ENCODE results near the gene UBE2M. TPM values are rescaled to one million over a fixed set of nuclear protein-coding genes. Genes with fewer than 3 reads are reported as not detected.

Gene UBE2M
- polyA plus RNA-seq, 1 of the 3 experiments (the other 2 are of a cell fraction): 135 TPM

GRCh38 chr19:58582985-58583384 lies 24.6 kb upstream of the UBE2M start:
- TF ChIP-seq RXRA (IDR thresholded peaks at IDR 0.05; ENCODE audit: borderline replicate concordance, low read depth): no peak
- no peak for TF ChIP-seq TEAD4 (IDR thresholded peaks at IDR 0.05; ENCODE audit: borderline replicate concordance, insufficient read depth)
- TF ChIP-seq USF1 (IDR thresholded peaks at IDR 0.05; ENCODE audit: borderline replicate concordance, low read depth): no peak
- no peak for TF ChIP-seq CHD2 (IDR thresholded peaks at IDR 0.05; ENCODE audit: low read length, partially characterized antibody)
- no peak for TF ChIP-seq RCOR1 (IDR thresholded peaks at IDR 0.05; ENCODE audit: low read length)
- TF ChIP-seq TCF12 (IDR thresholded peaks at IDR 0.05): no peak
- no peak for TF ChIP-seq SIN3A (IDR thresholded peaks at IDR 0.05; ENCODE audit: borderline replicate concordance, low read depth, low read length)
- TF ChIP-seq IRF3 (IDR thresholded peaks at IDR 0.05; ENCODE audit: low read depth, low read length): no peak
- TF ChIP-seq PBX3 (IDR thresholded peaks at IDR 0.05): no peak
- TF ChIP-seq MXI1 (IDR thresholded peaks at IDR 0.05; ENCODE audit: low read depth, low read length): no peak
- H3K9me3 ChIP-seq: no peaks in the 10 kb centered on the region
- H3K27ac ChIP-seq (ENCODE audit: low read depth in 2 of 2, low read length in 1 of 2): no peak overlapping the region
- no peak overlapping the region for H3K4me3 ChIP-seq (ENCODE audit: low read depth in 2 of 2, low read length in 1 of 2)
- no peak overlapping the region for H3K9ac ChIP-seq
- peaks cover 0 to 6% of the 10 kb centered on the region in 2 experiments; a peak in 1 of 4 replicates for H3K4me1 ChIP-seq (ENCODE audit: control insufficient read depth in 1 of 2, insufficient read depth in 2 of 2, low read depth in 1 of 2, low read length in 1 of 2)
- H4K20me1 ChIP-seq (ENCODE audit: insufficient read depth): no peaks in the 10 kb centered on the region
- H3F3A ChIP-seq (replicated peaks; ENCODE audit: insufficient read depth): peaks cover 9% of the 10 kb centered on the region
- POLR2A ChIA-PET: no interaction called here
- peaks cover 46% of the 10 kb centered on the region for H3K79me2 ChIP-seq (ENCODE audit: insufficient read depth)
- H3K27me3 ChIP-seq (ENCODE audit: insufficient read depth): no peaks in the 10 kb centered on the region
- no peak for DNase-seq
- 84% methylated on average over 5 of the region's 6 CpGs for WGBS (ENCODE audit: low lambda C conversion rate)
- CTCF ChIA-PET: interaction anchor here (0.6 kb wide), 1 partner anchor 49 kb away, joined by 3 read pairs; no protein-coding TSS in a partner anchor
- H3K36me3 ChIP-seq (replicated peaks in 1 of 2; ENCODE audit: control insufficient read depth in 1 of 2, insufficient read depth in 2 of 2, low read length in 1 of 2): peaks cover 19 to 22% of the 10 kb centered on the region in 2 experiments
- H3K9me2 ChIP-seq: no peaks in the 10 kb centered on the region
- H2AFZ ChIP-seq (ENCODE audit: low read depth): no peak overlapping the region
- H3K4me2 ChIP-seq: no peak overlapping the region

GRCh38 chr19:58581227-58582141 lies 23.1 kb upstream of the UBE2M start:
- ChIA-PET CTCF (no interaction called here), POLR2A (no interaction called here)
- H2AFZ ChIP-seq (ENCODE audit: low read depth): no peak overlapping the region
- TF ChIP-seq CHD2 (IDR thresholded peaks at IDR 0.05; ENCODE audit: low read length, partially characterized antibody): no peak
- no peak for TF ChIP-seq IRF3 (IDR thresholded peaks at IDR 0.05; ENCODE audit: low read depth, low read length)
- TF ChIP-seq TCF12 (IDR thresholded peaks at IDR 0.05): no peak
- peak; percentile 24; the same call in 1 of the 2 replicates for TF ChIP-seq CTCF (IDR thresholded peaks at IDR 0.05)
- TF ChIP-seq REST (IDR thresholded peaks at IDR 0.05; ENCODE audit: low read depth, low read length): no peak
- no peak for TF ChIP-seq SMC3 (IDR thresholded peaks at IDR 0.05; ENCODE audit: low read depth, low read length)
- TF ChIP-seq JUND (IDR thresholded peaks at IDR 0.05): no peak

More at GRCh38 chr19:58581227-58582141, 23.1 kb upstream of the UBE2M start:
- Histone ChIP-seq H3K9ac (no peak overlapping the region), H3K9me3 (no peaks in the 10 kb centered on the region), H3F3A (replicated peaks; ENCODE audit: insufficient read depth) (peaks cover 9% of the 10 kb centered on the region), H3K9me2 (no peaks in the 10 kb centered on the region), H3K4me1 (ENCODE audit: control insufficient read depth in 1 of 2, insufficient read depth in 2 of 2, low read depth in 1 of 2, low read length in 1 of 2) (peaks cover 0 to 6% of the 10 kb centered on the region in 2 experiments; a peak in 1 of 4 replicates), H3K4me3 (ENCODE audit: low read depth in 2 of 2, low read length in 1 of 2) (peak overlapping the region in 1 of 2 experiments; percentile 58; a peak in 1 of 4 replicates), H3K79me2 (ENCODE audit: insufficient read depth) (peaks cover 61% of the 10 kb centered on the region), H3K27ac (ENCODE audit: low read depth in 2 of 2, low read length in 1 of 2) (no peak overlapping the region), H3K4me2 (no peak overlapping the region), H3K27me3 (ENCODE audit: insufficient read depth) (no peaks in the 10 kb centered on the region), H4K20me1 (ENCODE audit: insufficient read depth) (no peaks in the 10 kb centered on the region), H3K36me3 (replicated peaks in 1 of 2; ENCODE audit: control insufficient read depth in 1 of 2, insufficient read depth in 2 of 2, low read length in 1 of 2) (peaks cover 19 to 22% of the 10 kb centered on the region in 2 experiments)
- 92% methylated on average over 48 of the region's 62 CpGs for WGBS (ENCODE audit: low lambda C conversion rate)
- DNase-seq: no peak
